BLaER1 (cell line): ENCODE results near the gene RNU7-1.

Source experiments
- H3K27ac ChIP-seq: shearing (Covaris generic); formaldehyde crosslinking; 2 replicates; pipeline ENCODE4 v1.8.1; 2022
- H3K27me3 ChIP-seq: shearing (Covaris generic); formaldehyde crosslinking; 2 replicates; pipeline ENCODE4 v1.8.1; 2022
- H3K36me3 ChIP-seq: shearing (Covaris generic); formaldehyde crosslinking; 2 replicates; pipeline ENCODE4 v1.8.1; 2022
- H3K4me1 ChIP-seq: shearing (Covaris generic); formaldehyde crosslinking; 2 replicates; pipeline ENCODE4 v1.8.1; 2022
- H3K4me2 ChIP-seq: shearing (Covaris generic); formaldehyde crosslinking; 2 replicates; pipeline ENCODE4 v1.8.1; 2022
- H3K4me3 ChIP-seq: shearing (Covaris generic); formaldehyde crosslinking; 2 replicates; pipeline ENCODE4 v1.8.1; 2022
- H3K9ac ChIP-seq: shearing (Covaris generic); formaldehyde crosslinking; 2 replicates; pipeline ENCODE4 v1.8.1; 2022
- H3K9me3 ChIP-seq: shearing (Covaris generic); formaldehyde crosslinking; 2 replicates; pipeline ENCODE4 v1.8.1; 2022
- H4K20me1 ChIP-seq: shearing (Covaris generic); formaldehyde crosslinking; 2 replicates; pipeline ENCODE4 v1.8.1; 2022
- Cebpa-rat ChIP-seq: shearing (Covaris generic); IDR thresholded peaks from 2 replicates; pipeline ENCODE4 v1.8.1; 2022

RNU7-1 gene

GRCh38 chr12:6951551-6952120 is 8.0 kb downstream of the RNU7-1 start:
- Histone ChIP-seq H3K4me1 (peaks cover 85% of the 10 kb centered on the region), H3K9ac (peak overlapping the region; percentile 93), H3K4me3 (peak overlapping the region; percentile 91), H3K27ac (peak overlapping the region; percentile 91), H3K9me3 (no peaks in the 10 kb centered on the region), H3K27me3 (no peaks in the 10 kb centered on the region), H3K4me2 (peak overlapping the region; percentile 91), H3K36me3 (peaks cover 23% of the 10 kb centered on the region), H4K20me1 (no peaks in the 10 kb centered on the region)
- no peak for TF ChIP-seq Cebpa-rat

GRCh38 chr12:6952121-6952862 is 8.7 kb downstream of the RNU7-1 start:
- H3K4me3 ChIP-seq = peak overlapping the region; percentile 91

GRCh38 chr12:6952863-6953441 is 9.3 kb downstream of the RNU7-1 start:
- Histone ChIP-seq H3K27ac (peak overlapping the region; percentile 91), H3K4me3 (peak overlapping the region; percentile 91), H3K36me3 (peaks cover 35% of the 10 kb centered on the region), H3K4me2 (peak overlapping the region; percentile 91), H3K9ac (peak overlapping the region; percentile 93), H3K4me1 (peaks cover 85% of the 10 kb centered on the region), H3K27me3 (no peaks in the 10 kb centered on the region), H4K20me1 (no peaks in the 10 kb centered on the region), H3K9me3 (no peaks in the 10 kb centered on the region)
- no peak for TF ChIP-seq Cebpa-rat

More at GRCh38 chr12:6952121-6952862, 8.7 kb downstream of the RNU7-1 start:
- Histone ChIP-seq H3K27me3 (no peaks in the 10 kb centered on the region), H3K36me3 (peaks cover 30% of the 10 kb centered on the region), H4K20me1 (no peaks in the 10 kb centered on the region), H3K4me2 (peak overlapping the region; percentile 91), H3K4me1 (peaks cover 85% of the 10 kb centered on the region), H3K9ac (peak overlapping the region; percentile 93), H3K27ac (peak overlapping the region; percentile 91), H3K9me3 (no peaks in the 10 kb centered on the region)
- no peak for TF ChIP-seq Cebpa-rat

- peak overlapping the region; percentile 91 for H3K4me2 ChIP-seq
- H3K9ac ChIP-seq = peak overlapping the region; percentile 93
- H3K4me1 ChIP-seq = peaks cover 85% of the 10 kb centered on the region
- peak overlapping the region; percentile 91 for H3K27ac ChIP-seq
- no peaks in the 10 kb centered on the region for H3K9me3 ChIP-seq
- H3K36me3 ChIP-seq = peaks cover 42% of the 10 kb centered on the region
- no peaks in the 10 kb centered on the region for H4K20me1 ChIP-seq
- H3K4me3 ChIP-seq = peak overlapping the region; percentile 91
- no peaks in the 10 kb centered on the region for H3K27me3 ChIP-seq
- no peak for TF ChIP-seq Cebpa-rat
These were observed 10.1 kb downstream of the RNU7-1 start for GRCh38 chr12:6953442-6954315.

GRCh38 chr12:6954316-6955107 is 10.9 kb downstream of the RNU7-1 start:
- Histone ChIP-seq H3K27me3 (no peaks in the 10 kb centered on the region), H4K20me1 (no peaks in the 10 kb centered on the region), H3K9ac (peak overlapping the region; percentile 93), H3K4me3 (peak overlapping the region; percentile 91), H3K4me1 (peaks cover 83% of the 10 kb centered on the region), H3K9me3 (no peaks in the 10 kb centered on the region), H3K4me2 (peak overlapping the region; percentile 91), H3K36me3 (peaks cover 42% of the 10 kb centered on the region), H3K27ac (peak overlapping the region; percentile 91)
- no peak for TF ChIP-seq Cebpa-rat

- H3K4me2 ChIP-seq = peak overlapping the region; percentile 91
- no peak for TF ChIP-seq Cebpa-rat
- H3K27ac ChIP-seq = peak overlapping the region; percentile 91
- no peaks in the 10 kb centered on the region for H3K9me3 ChIP-seq
- H3K4me3 ChIP-seq = peak overlapping the region; percentile 91
- H3K9ac ChIP-seq = peak overlapping the region; percentile 93
- H4K20me1 ChIP-seq = no peaks in the 10 kb centered on the region
- H3K27me3 ChIP-seq = no peaks in the 10 kb centered on the region
- peaks cover 46% of the 10 kb centered on the region for H3K36me3 ChIP-seq
- H3K4me1 ChIP-seq = peaks cover 83% of the 10 kb centered on the region
These were observed 11.7 kb downstream of the RNU7-1 start for GRCh38 chr12:6955108-6956020.

GRCh38 chr12:6956021-6956727 is 12.6 kb downstream of the RNU7-1 start:
- no peaks in the 10 kb centered on the region for H4K20me1 ChIP-seq
- H3K9me3 ChIP-seq = no peaks in the 10 kb centered on the region
- peak overlapping the region; percentile 91 for H3K4me3 ChIP-seq
- peak overlapping the region; percentile 91 for H3K27ac ChIP-seq
- H3K9ac ChIP-seq = peak overlapping the region; percentile 93
- no peak for TF ChIP-seq Cebpa-rat
- peaks cover 54% of the 10 kb centered on the region for H3K36me3 ChIP-seq
- H3K4me1 ChIP-seq = peaks cover 84% of the 10 kb centered on the region
- H3K4me2 ChIP-seq = peak overlapping the region; percentile 91
- H3K27me3 ChIP-seq = no peaks in the 10 kb centered on the region
